HG03196 (cell line): ENCODE results near the gene ABHD17B.
"Not testable (repeated sequence)": the region's sequence is repeated elsewhere in the genome, so short reads cannot be mapped to it uniquely, and the experiment has no call there.

ENCODE experiments used
- ATAC-seq: cut with Tn5 transposase; IDR thresholded peaks from one replicate; pipeline ENCODE4 v1.9.1; 2021; ENCODE audit not compliant: unreplicated experiment

ABHD17B gene

DNA sequence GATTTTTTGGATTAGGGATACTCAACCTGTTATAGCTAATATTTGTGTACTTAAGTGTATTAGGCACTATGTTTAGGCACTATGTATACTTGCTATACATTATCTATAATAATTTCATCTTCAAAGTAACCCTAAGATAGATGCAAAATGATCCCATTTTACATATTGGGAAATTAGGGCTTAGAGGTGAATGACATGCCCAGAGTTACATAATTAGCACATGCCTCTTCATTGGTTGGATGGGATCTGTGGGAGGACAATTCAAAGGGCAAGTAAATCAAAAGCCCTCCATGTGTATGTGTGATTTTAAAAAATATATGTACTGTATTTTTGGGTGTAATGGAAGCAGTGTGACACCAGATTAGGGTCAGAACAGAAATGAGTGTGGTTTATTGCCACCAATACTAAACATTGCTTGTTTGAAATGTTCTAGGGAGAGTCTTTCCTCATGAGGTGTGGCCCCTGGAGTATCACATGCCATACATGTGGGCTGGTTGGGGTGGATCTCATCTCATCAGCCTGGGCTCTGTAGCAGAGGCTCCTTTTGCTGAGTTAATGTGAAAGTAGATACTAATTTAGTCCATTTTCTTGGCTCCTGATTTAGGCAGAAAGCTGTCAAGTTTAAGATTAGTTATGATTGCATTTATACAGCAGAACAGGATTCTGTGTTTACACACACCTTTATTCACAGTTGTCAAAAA, 6.0 kb upstream of the ABHD17B start:
- peak; percentile 48 for ATAC-seq

DNA sequence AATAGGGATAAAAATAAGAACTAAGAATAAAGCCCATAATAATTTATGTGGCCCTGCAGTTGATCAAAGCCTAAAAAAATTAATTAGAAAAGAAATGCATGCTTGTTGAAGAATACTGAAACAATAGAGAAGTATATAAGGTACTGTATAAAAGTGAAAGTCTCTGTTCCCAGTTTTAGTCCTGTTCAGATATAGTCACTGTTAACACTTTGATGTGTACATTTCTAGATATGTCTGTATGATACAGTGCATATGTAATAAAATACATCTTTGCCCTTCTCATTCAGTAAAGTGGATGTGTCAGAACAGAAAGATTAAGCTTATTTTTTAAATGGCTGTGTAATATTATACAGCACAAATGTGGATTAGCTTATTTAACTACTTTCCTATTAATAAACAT, 4.5 kb upstream of the ABHD17B start:
- ATAC-seq, result no peak

DNA sequence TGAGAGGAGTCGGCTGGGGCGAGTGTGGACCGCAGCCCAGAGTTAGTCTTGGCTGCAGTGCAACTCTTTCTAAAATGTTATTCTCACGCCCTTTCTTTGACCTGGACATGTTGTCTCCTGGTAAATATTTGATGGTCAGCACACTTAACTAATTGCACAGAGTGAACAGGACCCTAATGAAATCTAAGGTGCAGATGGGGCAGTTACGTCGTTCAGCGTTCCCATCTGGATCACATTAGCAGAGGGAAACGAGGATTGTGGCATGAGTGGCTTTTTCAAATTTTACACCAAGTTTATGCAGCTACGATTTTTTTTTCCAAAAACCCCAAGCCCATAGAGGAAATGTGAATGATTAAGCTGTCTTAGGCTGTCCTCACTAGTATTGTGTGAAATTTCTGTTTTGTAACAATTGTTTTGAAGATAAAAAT, 929 bp upstream of the ABHD17B start:
- no peak for ATAC-seq

DNA sequence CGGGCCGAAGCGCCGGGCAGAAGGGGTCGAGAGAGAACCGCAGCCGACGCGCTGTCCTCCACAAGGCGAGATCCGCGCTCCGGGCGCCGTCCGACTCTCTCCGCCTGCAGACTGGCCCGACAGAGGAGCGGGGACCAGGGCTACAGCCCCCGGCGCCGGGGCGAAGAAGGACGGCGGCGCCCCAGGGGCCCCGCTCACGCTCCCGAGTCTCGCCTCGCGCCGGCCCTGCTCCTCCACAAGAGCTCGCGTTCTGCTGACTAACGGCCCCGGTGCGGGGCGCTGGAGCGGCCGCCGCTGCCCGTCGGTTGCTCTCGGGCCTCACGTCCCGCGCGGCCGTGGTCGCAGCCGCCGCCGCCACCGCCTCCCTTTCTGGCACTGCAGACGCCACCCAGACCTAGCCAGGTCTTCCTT, 338 bp downstream of the ABHD17B start:
- ATAC-seq, result peak; percentile 13

GRCh38 chr9:71909887-71910649, 925 bp downstream of the ABHD17B start:
- ATAC-seq, result peak; percentile 11

DNA sequence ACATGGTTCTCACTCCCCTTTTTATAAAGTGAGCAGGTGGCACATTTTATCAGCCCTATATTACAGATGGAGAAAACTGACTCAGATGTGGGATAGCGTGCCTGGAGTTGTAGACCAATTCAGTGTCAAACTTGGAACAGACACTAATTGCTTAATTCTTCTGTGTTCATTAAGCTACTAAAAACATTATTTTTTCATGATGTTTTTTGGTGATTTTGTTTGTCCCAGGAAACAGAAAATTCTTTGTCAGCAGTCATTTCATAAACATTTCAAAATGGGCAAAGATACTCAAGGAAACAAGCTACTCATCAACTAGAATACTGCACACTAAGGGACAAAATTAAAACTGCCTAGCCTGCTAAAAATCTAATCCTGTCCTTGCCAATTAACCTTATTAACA, 2.2 kb downstream of the ABHD17B start:
- ATAC-seq, result no peak

- no peak for ATAC-seq
Measured at GRCh38 chr9:71904076-71904475, 6.9 kb downstream of the ABHD17B start.

DNA sequence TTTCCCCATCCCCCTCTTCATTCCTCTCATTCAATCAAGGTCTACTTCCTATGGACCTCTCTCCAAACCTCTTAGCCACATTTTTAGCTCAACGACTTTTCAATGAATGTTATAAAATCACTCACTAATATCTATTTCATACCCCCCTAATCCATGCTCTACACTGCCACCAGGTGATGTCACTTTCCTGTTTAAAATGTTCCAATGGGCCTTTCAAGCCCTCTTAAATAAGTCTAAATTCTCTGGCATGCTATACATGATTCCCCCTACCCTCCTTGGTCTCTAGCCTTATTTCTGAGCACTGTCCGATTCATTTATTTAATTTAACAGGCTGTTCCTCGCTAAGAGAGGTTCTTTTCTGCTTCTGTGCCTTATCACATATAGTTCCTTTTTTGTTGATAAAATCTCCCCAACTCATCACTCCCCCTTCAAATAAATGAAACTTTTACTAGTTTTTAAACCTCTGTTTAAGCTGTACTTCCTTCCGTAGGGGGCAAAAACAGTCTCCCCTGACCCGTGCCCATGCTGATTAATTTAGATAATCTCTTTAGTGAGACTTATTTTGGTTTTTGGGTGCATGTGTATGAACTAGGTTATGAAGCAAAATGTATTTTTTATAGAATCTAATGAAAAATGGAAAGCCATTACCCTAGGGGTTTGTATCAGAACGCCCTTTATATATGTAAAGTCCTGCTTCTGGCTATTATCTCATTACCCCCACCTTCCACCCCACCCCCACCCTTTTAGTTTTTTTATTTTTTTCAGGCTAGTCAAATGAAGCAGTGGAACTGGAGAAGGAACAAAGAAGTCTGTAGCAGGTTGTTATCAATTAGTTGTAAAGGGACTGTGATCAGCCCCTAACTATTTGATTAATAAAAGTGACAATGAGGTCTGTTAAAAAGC, 9.0 kb downstream of the ABHD17B start:
- ATAC-seq, result no peak

DNA sequence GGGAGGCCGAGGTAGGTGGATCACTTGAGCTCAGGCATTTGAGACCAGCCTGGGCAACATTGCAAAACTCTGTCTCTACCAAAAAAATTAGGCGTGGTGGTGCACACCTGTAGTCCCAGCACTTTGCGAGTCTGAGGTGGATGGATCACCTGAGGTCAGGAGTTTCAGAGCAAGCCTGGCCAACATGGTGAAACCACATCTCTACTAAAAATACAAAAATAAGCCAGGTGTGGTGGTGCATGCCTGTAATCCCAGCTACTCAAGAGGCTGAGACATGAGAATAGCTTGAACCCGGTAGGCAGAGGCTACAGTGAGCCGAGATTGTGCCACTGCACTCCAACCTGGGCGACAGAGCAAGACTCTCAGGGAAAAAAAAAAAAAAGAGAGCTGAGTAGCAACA, 12.2 kb downstream of the ABHD17B start:
- not testable (repeated sequence) for ATAC-seq

DNA sequence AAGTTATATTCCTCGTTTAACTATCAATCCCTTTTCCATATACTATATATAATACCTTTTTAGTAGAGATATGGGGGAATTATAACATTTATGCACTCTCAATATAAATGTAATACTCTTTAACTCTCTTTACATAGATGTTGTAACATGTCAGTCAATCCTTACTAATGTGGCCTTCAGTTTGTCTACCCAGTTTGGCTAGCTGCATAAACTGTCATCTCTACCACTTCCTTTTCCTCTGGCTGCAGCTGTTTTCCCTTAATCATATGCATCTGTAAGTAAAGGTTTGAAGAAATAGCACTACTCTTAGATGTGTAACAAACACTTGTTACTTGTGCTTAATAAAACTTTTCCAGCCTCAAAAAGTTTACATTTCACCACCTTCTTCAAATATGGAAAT, 13.4 kb downstream of the ABHD17B start:
- ATAC-seq, result no peak

GRCh38 chr9:71896761-71897160, 14.2 kb downstream of the ABHD17B start:
- no peak for ATAC-seq

DNA sequence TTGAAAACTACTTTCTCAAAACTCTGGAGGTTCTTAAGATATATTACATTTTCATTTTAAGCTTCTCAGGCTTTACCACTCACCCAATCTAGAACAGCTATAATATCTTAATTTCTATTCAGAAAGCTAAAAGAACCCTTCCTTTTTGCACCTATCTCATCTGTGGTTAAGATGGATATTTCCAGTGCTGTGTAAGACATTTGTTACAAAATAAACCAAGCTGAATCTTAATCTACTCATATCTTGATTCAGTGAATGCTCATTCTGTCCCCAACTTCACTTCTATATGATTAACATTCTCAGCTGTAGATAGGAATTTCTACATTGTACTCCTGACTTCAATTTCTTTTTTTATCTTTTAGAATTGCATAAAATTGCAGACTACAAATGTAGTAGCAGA, 15.0 kb downstream of the ABHD17B start:
- no peak for ATAC-seq

DNA sequence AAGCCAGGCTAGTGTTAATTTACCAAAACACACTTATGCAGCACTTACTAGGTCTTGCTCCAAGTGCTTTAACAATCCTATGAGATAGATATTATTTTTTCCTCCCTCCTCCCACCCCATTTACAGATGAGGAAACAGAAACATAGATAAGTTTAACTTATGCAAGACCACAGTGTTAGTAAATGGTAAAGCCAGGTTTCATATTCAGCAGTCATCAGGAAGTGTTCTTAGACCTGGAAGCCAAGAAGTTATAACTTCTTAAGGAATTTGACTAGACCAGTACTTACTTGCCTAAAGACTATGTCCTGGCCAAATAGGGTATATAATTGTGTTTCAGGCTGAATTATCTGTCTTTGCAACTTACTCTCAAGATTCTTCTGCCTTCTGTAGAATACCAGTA, 15.9 kb downstream of the ABHD17B start:
- no peak for ATAC-seq

DNA sequence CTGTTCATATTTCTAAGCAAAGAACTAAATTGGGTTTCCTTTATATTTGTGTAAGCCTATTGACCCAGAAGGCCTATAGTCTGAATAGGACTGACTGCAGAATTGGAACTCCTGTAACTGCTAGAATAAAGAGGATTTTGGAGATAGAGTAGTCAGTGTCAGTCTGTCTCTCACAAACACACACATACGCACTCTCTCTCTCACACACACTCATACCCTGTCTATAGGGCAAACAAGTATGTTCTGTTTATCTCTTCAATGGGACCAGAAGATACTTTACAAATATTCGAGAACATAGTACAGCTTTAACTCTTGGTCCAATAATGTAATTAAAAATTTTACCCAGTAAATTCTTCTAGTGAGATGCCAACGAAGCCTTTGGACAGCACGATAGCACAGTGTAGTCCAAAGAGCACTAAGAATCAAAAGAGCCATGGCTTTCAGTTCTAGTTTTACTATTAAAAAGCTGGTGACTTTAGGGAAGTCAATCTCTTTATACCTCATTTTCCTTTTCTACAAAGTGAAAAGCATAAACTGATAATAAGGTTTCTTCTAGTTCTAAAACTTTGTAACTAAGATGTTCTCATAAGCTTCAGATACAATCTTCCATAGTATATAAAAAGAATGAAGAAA, 19.3 kb downstream of the ABHD17B start:
- ATAC-seq, result no peak

GRCh38 chr9:71890042-71890679, 20.8 kb downstream of the ABHD17B start:
- no peak for ATAC-seq

GRCh38 chr9:71887362-71887761, 23.6 kb downstream of the ABHD17B start:
- no peak for ATAC-seq

GRCh38 chr9:71886541-71886940, 24.5 kb downstream of the ABHD17B start:
- no peak for ATAC-seq

DNA sequence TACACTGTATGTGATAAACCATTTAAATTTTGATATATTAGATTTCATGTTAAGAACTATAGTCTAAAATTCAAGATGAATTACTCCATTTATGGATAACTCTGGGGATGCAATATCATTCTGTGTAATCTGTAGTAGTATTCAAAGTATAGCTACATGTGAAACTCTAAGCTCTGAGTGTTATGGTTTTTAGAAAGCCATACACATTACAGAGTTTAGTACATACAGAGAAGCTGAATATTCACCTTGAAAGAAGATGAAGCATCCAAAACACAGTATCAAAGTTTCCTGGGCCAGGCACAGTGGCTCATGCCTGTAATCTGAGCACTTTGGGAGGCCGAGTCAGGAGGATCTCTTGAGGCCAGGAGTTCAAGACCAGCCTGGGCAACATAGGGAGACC, 25.0 kb downstream of the ABHD17B start:
- ATAC-seq, result no peak

DNA sequence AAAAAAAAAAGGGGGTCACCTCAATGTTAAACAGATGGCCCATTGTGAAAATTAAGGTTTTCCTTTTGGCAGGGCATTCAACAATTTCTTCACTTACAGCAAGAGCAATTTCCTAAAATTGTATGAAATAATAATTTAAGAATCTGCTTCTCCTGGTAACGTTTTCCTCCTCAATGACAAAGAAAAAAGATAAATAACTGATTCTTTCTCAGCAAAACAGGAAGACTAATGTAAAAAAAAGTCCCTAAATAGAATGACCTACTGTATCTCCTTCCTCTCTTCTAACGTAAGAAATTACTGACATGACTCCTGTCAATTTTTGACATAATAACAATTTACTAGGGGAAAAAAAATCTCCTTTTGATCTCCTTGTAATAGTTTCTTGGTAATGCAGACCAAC, 25.5 kb downstream of the ABHD17B start:
- ATAC-seq, result no peak

DNA sequence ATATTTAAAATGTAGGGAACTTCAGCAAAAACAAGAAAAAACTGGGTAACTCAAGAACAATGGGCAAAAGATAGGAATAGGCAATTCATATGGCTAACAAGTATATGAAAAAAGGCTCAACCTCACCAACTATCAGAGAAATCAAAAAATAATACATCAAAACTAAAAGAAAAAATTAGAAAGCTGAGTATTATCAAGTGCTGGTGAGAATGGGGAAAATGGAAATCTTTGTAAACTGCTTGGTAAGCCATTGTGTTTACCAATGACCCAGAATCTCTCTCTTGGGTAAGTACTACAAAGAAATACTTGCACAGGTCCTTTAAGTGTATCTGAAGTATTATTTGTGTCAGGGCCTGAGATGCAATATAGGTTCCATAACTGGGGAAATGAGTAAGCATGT, 27.0 kb downstream of the ABHD17B start:
- no peak for ATAC-seq
